ENCODE measurements around the gene ZNF333.

The ZNF333 gene

GRCh38 chr19:14659874-14660489, 29.9 kb upstream of the ZNF333 start:
- Histone ChIP-seq H3K4me1 (ENCODE audit: insufficient read depth, insufficient read length) (no peaks in the 10 kb centered on the region), H3K27me3 (ENCODE audit: insufficient read depth, insufficient read length) (no peaks in the 10 kb centered on the region), H3K9me3 (ENCODE audit: insufficient read depth, low read length) (no peaks in the 10 kb centered on the region), H3K4me3 (ENCODE audit: insufficient read length, low read depth) (no peak overlapping the region), H3K36me3 (ENCODE audit: insufficient read depth, insufficient read length, low read length) (no peaks in the 10 kb centered on the region), H3K9ac (ENCODE audit: insufficient read length, low read depth) (no peak overlapping the region)
- TF ChIP-seq ZNF274 (IDR thresholded peaks at IDR 0.05; ENCODE audit: low read depth, low read length) (no peak), SUZ12 (IDR thresholded peaks at IDR 0.05; ENCODE audit: extremely low read depth, insufficient read depth, insufficient read length) (no peak), YY1 (IDR thresholded peaks at IDR 0.05; ENCODE audit: insufficient read depth, insufficient read length) (no peak)
- DNase-seq (ENCODE audit: low read depth, low spot score), result no peak

- TF ChIP-seq SUZ12 (IDR thresholded peaks at IDR 0.05; ENCODE audit: extremely low read depth, insufficient read depth, insufficient read length) (no peak), ZNF274 (IDR thresholded peaks at IDR 0.05; ENCODE audit: low read depth, low read length) (no peak), YY1 (IDR thresholded peaks at IDR 0.05; ENCODE audit: insufficient read depth, insufficient read length) (no peak)
Observed at GRCh38 chr19:14661372-14661924, 28.4 kb upstream of the ZNF333 start.

GRCh38 chr19:14669940-14670339, 19.9 kb upstream of the ZNF333 start:
- H3K4me3 ChIP-seq (ENCODE audit: insufficient read length, low read depth), result no peak overlapping the region
- no peak overlapping the region for H3K9ac ChIP-seq (ENCODE audit: insufficient read length, low read depth)
- no peak for DNase-seq (ENCODE audit: low read depth, low spot score)
- H3K4me1 ChIP-seq (ENCODE audit: insufficient read depth, insufficient read length), result no peaks in the 10 kb centered on the region
- H3K36me3 ChIP-seq (ENCODE audit: insufficient read depth, insufficient read length, low read length), result no peaks in the 10 kb centered on the region
- no peak for TF ChIP-seq YY1 (IDR thresholded peaks at IDR 0.05; ENCODE audit: insufficient read depth, insufficient read length)
- TF ChIP-seq ZNF274 (IDR thresholded peaks at IDR 0.05; ENCODE audit: low read depth, low read length), result no peak
- TF ChIP-seq SUZ12 (IDR thresholded peaks at IDR 0.05; ENCODE audit: extremely low read depth, insufficient read depth, insufficient read length), result no peak
- H3K9me3 ChIP-seq (ENCODE audit: insufficient read depth, low read length), result peaks cover 12% of the 10 kb centered on the region; the same call in 1 of the 2 replicates
- H3K27me3 ChIP-seq (ENCODE audit: insufficient read depth, insufficient read length), result no peaks in the 10 kb centered on the region

More at GRCh38 chr19:14661372-14661924, 28.4 kb upstream of the ZNF333 start:
- no peak overlapping the region for H3K9ac ChIP-seq (ENCODE audit: insufficient read length, low read depth)
- no peak overlapping the region for H3K4me3 ChIP-seq (ENCODE audit: insufficient read length, low read depth)
- no peak for DNase-seq (ENCODE audit: low read depth, low spot score)
- no peaks in the 10 kb centered on the region for H3K9me3 ChIP-seq (ENCODE audit: insufficient read depth, low read length)
- H3K36me3 ChIP-seq (ENCODE audit: insufficient read depth, insufficient read length, low read length), result no peaks in the 10 kb centered on the region
- H3K27me3 ChIP-seq (ENCODE audit: insufficient read depth, insufficient read length), result no peaks in the 10 kb centered on the region
- H3K4me1 ChIP-seq (ENCODE audit: insufficient read depth, insufficient read length), result no peaks in the 10 kb centered on the region

GRCh38 chr19:14670408-14670807, 19.4 kb upstream of the ZNF333 start:
- Histone ChIP-seq H3K4me3 (ENCODE audit: insufficient read length, low read depth) (no peak overlapping the region), H3K36me3 (ENCODE audit: insufficient read depth, insufficient read length, low read length) (no peaks in the 10 kb centered on the region), H3K27me3 (ENCODE audit: insufficient read depth, insufficient read length) (no peaks in the 10 kb centered on the region), H3K9me3 (ENCODE audit: insufficient read depth, low read length) (peaks cover 12% of the 10 kb centered on the region; the same call in 1 of the 2 replicates), H3K9ac (ENCODE audit: insufficient read length, low read depth) (no peak overlapping the region), H3K4me1 (ENCODE audit: insufficient read depth, insufficient read length) (no peaks in the 10 kb centered on the region)
- TF ChIP-seq ZNF274 (IDR thresholded peaks at IDR 0.05; ENCODE audit: low read depth, low read length), result no peak
- DNase-seq (ENCODE audit: low read depth, low spot score), result no peak

GRCh38 chr19:14672188-14672872, 17.5 kb upstream of the ZNF333 start:
- no peak for DNase-seq (ENCODE audit: low read depth, low spot score)
- no peaks in the 10 kb centered on the region for H3K27me3 ChIP-seq (ENCODE audit: insufficient read depth, insufficient read length)
- H3K4me1 ChIP-seq (ENCODE audit: insufficient read depth, insufficient read length), result no peaks in the 10 kb centered on the region
- H3K4me3 ChIP-seq (ENCODE audit: insufficient read length, low read depth), result no peak overlapping the region
- peaks cover 12% of the 10 kb centered on the region; the same call in 1 of the 2 replicates for H3K9me3 ChIP-seq (ENCODE audit: insufficient read depth, low read length)
- no peak overlapping the region for H3K9ac ChIP-seq (ENCODE audit: insufficient read length, low read depth)
- no peaks in the 10 kb centered on the region for H3K36me3 ChIP-seq (ENCODE audit: insufficient read depth, insufficient read length, low read length)
- TF ChIP-seq ZNF274 (IDR thresholded peaks at IDR 0.05; ENCODE audit: low read depth, low read length) (no peak), SUZ12 (IDR thresholded peaks at IDR 0.05; ENCODE audit: extremely low read depth, insufficient read depth, insufficient read length) (no peak), YY1 (IDR thresholded peaks at IDR 0.05; ENCODE audit: insufficient read depth, insufficient read length) (no peak)

- Histone ChIP-seq H3K36me3 (ENCODE audit: insufficient read depth, insufficient read length, low read length) (no peaks in the 10 kb centered on the region), H3K9ac (ENCODE audit: insufficient read length, low read depth) (no peak overlapping the region), H3K9me3 (ENCODE audit: insufficient read depth, low read length) (peaks cover 12% of the 10 kb centered on the region; the same call in 1 of the 2 replicates), H3K27me3 (ENCODE audit: insufficient read depth, insufficient read length) (no peaks in the 10 kb centered on the region), H3K4me3 (ENCODE audit: insufficient read length, low read depth) (no peak overlapping the region), H3K4me1 (ENCODE audit: insufficient read depth, insufficient read length) (no peaks in the 10 kb centered on the region)
- DNase-seq (ENCODE audit: low read depth, low spot score), result no peak
- TF ChIP-seq ZNF274 (IDR thresholded peaks at IDR 0.05; ENCODE audit: low read depth, low read length) (no peak), YY1 (IDR thresholded peaks at IDR 0.05; ENCODE audit: insufficient read depth, insufficient read length) (no peak), SUZ12 (IDR thresholded peaks at IDR 0.05; ENCODE audit: extremely low read depth, insufficient read depth, insufficient read length) (no peak)
Observed at GRCh38 chr19:14673088-14673487, 16.8 kb upstream of the ZNF333 start.

- TF ChIP-seq ZNF274 (IDR thresholded peaks at IDR 0.05; ENCODE audit: low read depth, low read length) (no peak), YY1 (IDR thresholded peaks at IDR 0.05; ENCODE audit: insufficient read depth, insufficient read length) (no peak), SUZ12 (IDR thresholded peaks at IDR 0.05; ENCODE audit: extremely low read depth, insufficient read depth, insufficient read length) (no peak)
- H3K4me1 ChIP-seq (ENCODE audit: insufficient read depth, insufficient read length), result no peaks in the 10 kb centered on the region
- no peaks in the 10 kb centered on the region for H3K36me3 ChIP-seq (ENCODE audit: insufficient read depth, insufficient read length, low read length)
- H3K9ac ChIP-seq (ENCODE audit: insufficient read length, low read depth), result no peak within 1 kb of the TSS
- DNase-seq (ENCODE audit: low read depth, low spot score), result no peak
- H3K9me3 ChIP-seq (ENCODE audit: insufficient read depth, low read length), result peaks cover 12% of the 10 kb centered on the region; the same call in 1 of the 2 replicates
- H3K27me3 ChIP-seq (ENCODE audit: insufficient read depth, insufficient read length), result no peaks in the 10 kb centered on the region
- H3K4me3 ChIP-seq (ENCODE audit: insufficient read length, low read depth), result no peak within 1 kb of the TSS
Observed at GRCh38 chr19:14674764-14675163, 15.1 kb upstream of the ZNF333 start, which contains the start of gene ADGRE3. ADGRE3 (minus strand) TSS chr19:14674844; CDS start chr19:14674770, 74 bp downstream.
